GM12878 (cell line): ENCODE results near the gene CDH4. TPM values are rescaled to one million over a fixed set of nuclear protein-coding genes. Genes with fewer than 3 reads are reported as not detected.

ENCODE experiments used
- ATAC-seq: fragments of 200-7000 bp; cut with Tn5 transposase; 3 replicates; pipeline ENCODE4 v1.9.1; 2020; ENCODE audit warnings: mild to moderate bottlenecking, moderate library complexity
- BruUV-seq: library from RNA; stranded (reverse); fragments of 400-500 nt; replicated peaks from 2 replicates; lab custom pipeline; 2021; lab: Mats Ljungman, UMichigan
- CTCF ChIA-PET: fragments of 300-600 bp; sonication (Branson Sonifier 250); formaldehyde crosslinking; extraction: SDS; loops from one replicate; lab custom pipeline; 2021; ENCODE audit warnings: inconsistent platforms; lab: Yijun Ruan, JAX
- POLR2A ChIA-PET: fragments of 350-600 bp; formaldehyde crosslinking; extraction: SDS; loops from one replicate; lab custom pipeline; 2021; ENCODE audit warnings: inconsistent platforms; lab: Charles Lee
- RAD21 ChIA-PET: fragments of 300-600 bp; sonication (Branson Sonifier 250); formaldehyde crosslinking; loops from one replicate; lab custom pipeline; 2023; ENCODE audit warnings: antibody characterized with exemption; ENCODE audit not compliant: unreplicated experiment; lab: Charles Lee
- SMC1A ChIA-PET: fragments of 300-600 bp; sonication (Branson Sonifier 250); formaldehyde crosslinking; loops from one replicate; lab custom pipeline; 2023; ENCODE audit not compliant: unreplicated experiment, uncharacterized antibody; lab: Charles Lee
- DNase-seq: peaks from one replicate; pipeline ENCODE4 v3.0.0-alpha.2; 2011; ENCODE audit warnings: low read depth, low spot score
- FAIRE-seq: peaks from 3 replicates; lab custom pipeline; 2011; peaks lifted over from hg19 to GRCh38; lab: Jason Lieb, UNC
- H2AFZ ChIP-seq: 2 replicates; pipeline ENCODE4 v1.6.0; 2011; ENCODE audit warnings: low read depth, low read length, control low read depth; ENCODE audit not compliant: control insufficient read depth
- H3K27ac ChIP-seq: 2 replicates; pipeline ENCODE4 v1.5.1; 2011; ENCODE audit warnings: control low read depth; ENCODE audit not compliant: control insufficient read depth, insufficient read depth
- H3K27me3 ChIP-seq, 2 experiments: replicated peaks in 1 of 2; 2 replicates each; pipeline versions ENCODE4 v1.6.0 to v1.6.1; 2011; ENCODE audit warnings: low read length in 1 of 2; ENCODE audit not compliant: control insufficient read depth in 2 of 2, insufficient read depth in 2 of 2
- H3K36me3 ChIP-seq, 2 experiments: 2 replicates each; pipeline ENCODE4 v1.5.1; 2011; ENCODE audit warnings: low read length in 1 of 2; ENCODE audit not compliant: control insufficient read depth in 2 of 2, insufficient read depth in 2 of 2
- H3K4me1 ChIP-seq: 2 replicates; pipeline ENCODE4 v1.6.1; 2011; ENCODE audit warnings: mild to moderate bottlenecking, low read length, moderate library complexity, mixed read lengths; ENCODE audit not compliant: control insufficient read depth, insufficient read depth
- H3K4me2 ChIP-seq: 2 replicates; pipeline ENCODE4 v1.6.0; 2011; ENCODE audit warnings: control low read depth; ENCODE audit not compliant: control insufficient read depth, insufficient read depth
- H3K4me3 ChIP-seq: fragments of 200-600 bp; sonication (generic); 2 replicates; pipeline ENCODE4 v1.5.1; 2016
- H3K79me2 ChIP-seq: 2 replicates; pipeline ENCODE4 v1.6.0; 2011; ENCODE audit warnings: low read length; ENCODE audit not compliant: control insufficient read depth, insufficient read depth
- H3K9ac ChIP-seq: 2 replicates; pipeline ENCODE4 v1.8.0; 2011; ENCODE audit warnings: low read length, control low read depth, mixed read lengths; ENCODE audit not compliant: control insufficient read depth, insufficient read depth
- H3K9me3 ChIP-seq: replicated peaks from 3 replicates; pipeline ENCODE4 v1.5.1; 2011; ENCODE audit warnings: mild to moderate bottlenecking, low read length; ENCODE audit not compliant: control insufficient read depth, insufficient read depth
- H4K20me1 ChIP-seq: 2 replicates; pipeline ENCODE4 v1.6.0; 2011; ENCODE audit not compliant: control insufficient read depth, insufficient read depth
- CBFB ChIP-seq: IDR thresholded peaks from 2 replicates; pipeline ENCODE4 v1.6.1; 2016; ENCODE audit warnings: antibody characterized with exemption, low read depth
- CEBPZ ChIP-seq: fragments of 150-350 bp; IDR thresholded peaks from 2 replicates; pipeline ENCODE4 v1.6.1; 2016; ENCODE audit warnings: low read depth, low read length
- EGR1 ChIP-seq, 2 experiments: IDR thresholded peaks; 1 replicate in 1 of 2; 2 replicates in 1 of 2; pipeline ENCODE4 v1.6.1; 2011 to 2012; ENCODE audit warnings: low read depth in 2 of 2, low read length in 2 of 2, borderline replicate concordance in 1 of 2, mild to moderate bottlenecking in 1 of 2, moderate library complexity in 1 of 2
- MTA2 ChIP-seq: fragments of 450-650 bp; IDR thresholded peaks from 2 replicates; pipeline ENCODE4 v1.6.1; 2016; ENCODE audit warnings: low read depth, mild to moderate bottlenecking, moderate library complexity
- MTA3 ChIP-seq: IDR thresholded peaks from 2 replicates; pipeline ENCODE4 v1.6.1; 2012; ENCODE audit warnings: low read length, inconsistent platforms, borderline replicate concordance
- NR2C2 ChIP-seq: IDR thresholded peaks from 2 replicates; pipeline ENCODE4 v1.6.1; 2011; ENCODE audit warnings: borderline replicate concordance, low read depth; ENCODE audit not compliant: control insufficient read depth, insufficient read length
- NR2F1 ChIP-seq: fragments of 450-650 bp; conservative IDR thresholded peaks from 2 replicates; pipeline ENCODE4 v1.6.1; 2017; ENCODE audit warnings: mild to moderate bottlenecking
- POLR2A ChIP-seq: IDR thresholded peaks from 2 replicates; pipeline ENCODE4 v1.6.1; 2011; ENCODE audit warnings: low read depth, mild to moderate bottlenecking, low read length
- POU2F2 ChIP-seq: IDR thresholded peaks from 3 replicates; pipeline ENCODE4 v1.6.1; 2011; ENCODE audit warnings: low read depth, mild to moderate bottlenecking, low read length, borderline replicate concordance
- RAD51 ChIP-seq: fragments of 450-650 bp; IDR thresholded peaks from 2 replicates; pipeline ENCODE4 v1.6.1; 2016; ENCODE audit warnings: moderate library complexity, mild to moderate bottlenecking, inconsistent platforms
- SMAD1 ChIP-seq: fragments of 450-650 bp; IDR thresholded peaks from 2 replicates; pipeline ENCODE4 v1.6.1; 2018; ENCODE audit warnings: mild to moderate bottlenecking, low read depth; ENCODE audit not compliant: partially characterized antibody
- SUZ12 ChIP-seq: fragments of 200-600 bp; sonication (generic); IDR thresholded peaks from one replicate; pipeline ENCODE4 v1.6.1; 2018; ENCODE audit warnings: antibody characterized with exemption, mild to moderate bottlenecking; ENCODE audit not compliant: unreplicated experiment
- TCF7 ChIP-seq: IDR thresholded peaks from 2 replicates; pipeline ENCODE4 v1.6.1; 2014; ENCODE audit warnings: antibody characterized with exemption, borderline replicate concordance
- ZBED1 ChIP-seq: IDR thresholded peaks from 2 replicates; pipeline ENCODE4 v1.6.1; 2016; ENCODE audit warnings: borderline replicate concordance
- ZNF207 ChIP-seq: fragments of 450-650 bp; IDR thresholded peaks from 2 replicates; pipeline ENCODE4 v1.6.1; 2014; ENCODE audit warnings: antibody characterized with exemption, mild to moderate bottlenecking, borderline replicate concordance
- WGBS: methylation state at CpG from one replicate; pipeline ENCODE4 v1.1.6; 2016; ENCODE audit warnings: low lambda C conversion rate; ENCODE audit not compliant: insufficient replicate concordance, insufficient coverage; ENCODE audit errors: missing lambda C conversion rate; 5-methylcytosine and 5-hydroxymethylcytosine counted together
- in situ Hi-C: fragments of 300-500 bp; cut with MboI; formaldehyde crosslinking; loops from 9 replicates; pipeline ENCODE4 v1.14.3; 2018; ENCODE audit warnings: mixed read lengths
- intact Hi-C: fragments of 100-400 bp; cut with micrococcal nuclease; formaldehyde crosslinking; loops from one replicate; pipeline ENCODE4 v1.14.2; 2022; ENCODE audit not compliant: unreplicated experiment
- polyA plus RNA-seq, 11 experiments: library from polyadenylated mRNA; depleted of rRNA in 4 of 11; unstranded in 6 of 11; stranded (reverse) in 5 of 11; fragments of >200 nt; fragmentation: Nextera tagmentation in 4 of 11; fragmentation: Illumina TruSeq in 1 of 11; extraction: Ambion mirVana in 4 of 11; extraction: Trizol in 1 of 11; gene quantifications; 1 replicate in 1 of 11; 2 replicates in 10 of 11; pipeline versions ENCODE4 v1.2.1 to v1.2.3, GENCODE V29; 2011 to 2016; ENCODE audit warnings: inconsistent platforms in 2 of 11, missing spikeins in 2 of 11, low read depth in 1 of 11
- total RNA-seq, 4 experiments: library from RNA; depleted of rRNA in 3 of 4; stranded (reverse); fragments of >200 nt in 3 of 4; fragmentation: Illumina TruSeq in 1 of 4; extraction: Trizol in 1 of 4; gene quantifications; 2 replicates each; pipeline versions ENCODE4 v1.2.1 to v1.2.3, GENCODE V29; 2013 to 2021
- TF ChIP-seq, protein P1 (sequence below): IDR thresholded peaks from 2 replicates; pipeline ENCODE4 v1.6.1; 2012; ENCODE audit warnings: improper control_type of control experiment, low read depth, low read length; ENCODE audit not compliant: insufficient replicate concordance

The CDH4 gene
- total and polyA plus RNA-seq, 10 of the 15 experiments (the other 5 are each of a cell fraction or from before 2014, with no cell fraction given): not detected

DNA sequence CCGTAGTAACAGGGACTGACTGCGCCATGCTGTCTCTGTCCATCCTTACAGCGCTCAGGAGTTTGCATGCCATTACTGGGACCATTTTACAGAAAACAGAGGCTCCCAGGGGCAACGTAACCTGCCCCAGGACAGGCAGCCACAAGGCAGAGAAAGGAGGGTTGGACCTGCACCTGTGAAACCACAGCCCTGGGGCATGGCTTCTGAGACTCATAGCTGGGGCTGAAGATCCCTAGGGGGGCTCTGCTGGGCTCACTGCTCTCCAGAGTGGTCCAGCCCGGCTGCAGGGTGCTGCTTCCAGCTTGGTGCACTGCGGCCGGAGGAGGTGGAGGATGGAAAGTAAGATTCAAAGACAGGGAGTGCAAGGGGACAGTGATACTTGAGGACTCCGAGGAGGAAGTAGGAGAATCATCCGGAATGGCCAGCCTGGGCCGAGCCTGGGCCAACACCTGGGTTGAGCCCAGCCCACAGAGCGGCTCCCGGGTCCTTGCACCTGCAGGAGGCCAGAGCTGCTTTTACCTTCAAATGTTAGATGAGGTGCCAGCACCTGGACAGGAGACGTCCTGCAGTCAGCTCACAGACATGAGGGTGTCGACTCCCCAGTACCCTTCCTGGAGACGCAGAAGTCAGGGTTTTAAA is 183.2 kb downstream of the CDH4 start (continued):
- TF ChIP-seq CEBPZ: no peak
- TF ChIP-seq POLR2A: no peak
- no peak for TF ChIP-seq POU2F2
- no peak for TF ChIP-seq TCF7

DNA sequence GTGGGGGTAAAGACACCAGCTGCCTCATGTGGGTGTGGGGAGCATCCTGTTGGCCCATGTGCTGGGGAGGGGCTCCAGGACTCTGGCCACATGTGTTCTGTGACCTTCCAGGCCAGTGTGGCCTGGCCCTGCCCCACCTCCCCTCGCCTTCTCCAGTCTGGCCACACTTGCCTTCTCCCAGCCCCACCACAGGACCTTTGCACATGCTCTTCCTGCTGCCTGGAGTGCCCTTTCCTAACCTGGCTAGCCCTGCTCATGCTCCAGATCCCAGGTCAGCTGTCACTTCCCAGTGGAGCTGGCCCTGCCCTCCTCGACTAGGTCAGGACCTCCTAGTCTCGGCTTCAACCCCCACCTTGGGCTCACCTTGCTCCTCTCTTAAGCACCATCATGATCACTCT is 183.8 kb downstream of the CDH4 start:
- DNase-seq (no peak), ATAC-seq (no peak), FAIRE-seq (no peak)
- no peak overlapping the region for H3K9ac ChIP-seq
- SMC1A ChIA-PET: no interaction called here
- H3K4me1 ChIP-seq: no peaks in the 10 kb centered on the region
- H3K4me2 ChIP-seq: no peak overlapping the region
- H3K27ac ChIP-seq: no peak overlapping the region
- H3K79me2 ChIP-seq: no peaks in the 10 kb centered on the region
- no peaks in the 10 kb centered on the region for H4K20me1 ChIP-seq
- CTCF ChIA-PET: no interaction called here
- H3K27me3 ChIP-seq: no peaks in the 10 kb centered on the region
- POLR2A ChIA-PET: no interaction called here
- intact Hi-C loops: no loop called here
- H3K9me3 ChIP-seq: no peaks in the 10 kb centered on the region; the same call in 2 of the 3 replicates
- H2AFZ ChIP-seq: no peak overlapping the region
- no peak overlapping the region for H3K4me3 ChIP-seq
- in situ Hi-C loops: loop anchor here (25.0 kb wide), 1 partner anchor 449 kb away; no protein-coding TSS in a partner anchor
- no peaks in the 10 kb centered on the region for H3K36me3 ChIP-seq
- WGBS: 0% methylated on average over 3 of the region's 3 CpGs
- BruUV-seq: no TSS peak
- RAD21 ChIA-PET: no interaction called here
- TF ChIP-seq ZNF207 (no peak), RAD51 (no peak), ZBED1 (no peak), MTA2 (no peak), EGR1 (IDR thresholded peaks at IDR 0.05; ENCODE audit: borderline replicate concordance in 1 of 2, low read depth in 2 of 2, low read length in 2 of 2) (no peak), NR2C2 (no peak), SUZ12 (no peak), CBFB (no peak), SMAD1 (no peak), NR2F1 (no peak), MTA3 (no peak), POLR2A (no peak)
- TF ChIP-seq, protein P1, sequence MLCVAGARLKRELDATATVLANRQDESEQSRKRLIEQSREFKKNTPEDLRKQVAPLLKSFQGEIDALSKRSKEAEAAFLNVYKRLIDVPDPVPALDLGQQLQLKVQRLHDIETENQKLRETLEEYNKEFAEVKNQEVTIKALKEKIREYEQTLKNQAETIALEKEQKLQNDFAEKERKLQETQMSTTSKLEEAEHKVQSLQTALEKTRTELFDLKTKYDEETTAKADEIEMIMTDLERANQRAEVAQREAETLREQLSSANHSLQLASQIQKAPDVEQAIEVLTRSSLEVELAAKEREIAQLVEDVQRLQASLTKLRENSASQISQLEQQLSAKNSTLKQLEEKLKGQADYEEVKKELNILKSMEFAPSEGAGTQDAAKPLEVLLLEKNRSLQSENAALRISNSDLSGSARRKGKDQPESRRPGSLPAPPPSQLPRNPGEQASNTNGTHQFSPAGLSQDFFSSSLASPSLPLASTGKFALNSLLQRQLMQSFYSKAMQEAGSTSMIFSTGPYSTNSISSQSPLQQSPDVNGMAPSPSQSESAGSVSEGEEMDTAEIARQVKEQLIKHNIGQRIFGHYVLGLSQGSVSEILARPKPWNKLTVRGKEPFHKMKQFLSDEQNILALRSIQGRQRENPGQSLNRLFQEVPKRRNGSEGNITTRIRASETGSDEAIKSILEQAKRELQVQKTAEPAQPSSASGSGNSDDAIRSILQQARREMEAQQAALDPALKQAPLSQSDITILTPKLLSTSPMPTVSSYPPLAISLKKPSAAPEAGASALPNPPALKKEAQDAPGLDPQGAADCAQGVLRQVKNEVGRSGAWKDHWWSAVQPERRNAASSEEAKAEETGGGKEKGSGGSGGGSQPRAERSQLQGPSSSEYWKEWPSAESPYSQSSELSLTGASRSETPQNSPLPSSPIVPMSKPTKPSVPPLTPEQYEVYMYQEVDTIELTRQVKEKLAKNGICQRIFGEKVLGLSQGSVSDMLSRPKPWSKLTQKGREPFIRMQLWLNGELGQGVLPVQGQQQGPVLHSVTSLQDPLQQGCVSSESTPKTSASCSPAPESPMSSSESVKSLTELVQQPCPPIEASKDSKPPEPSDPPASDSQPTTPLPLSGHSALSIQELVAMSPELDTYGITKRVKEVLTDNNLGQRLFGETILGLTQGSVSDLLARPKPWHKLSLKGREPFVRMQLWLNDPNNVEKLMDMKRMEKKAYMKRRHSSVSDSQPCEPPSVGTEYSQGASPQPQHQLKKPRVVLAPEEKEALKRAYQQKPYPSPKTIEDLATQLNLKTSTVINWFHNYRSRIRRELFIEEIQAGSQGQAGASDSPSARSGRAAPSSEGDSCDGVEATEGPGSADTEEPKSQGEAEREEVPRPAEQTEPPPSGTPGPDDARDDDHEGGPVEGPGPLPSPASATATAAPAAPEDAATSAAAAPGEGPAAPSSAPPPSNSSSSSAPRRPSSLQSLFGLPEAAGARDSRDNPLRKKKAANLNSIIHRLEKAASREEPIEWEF: no peak
